HFFc6 (cell line): Measurements from ENCODE around the gene SULT2B1. TPM values are rescaled to one million over a fixed set of nuclear protein-coding genes. Genes with fewer than 3 reads are reported as not detected.

Source experiments
- DNase-seq: peaks from one replicate; pipeline ENCODE4 v3.0.0-alpha.2; 2018
- H3K27ac Mint-ChIP-seq: 2 replicates; pipeline ENCODE4 v1.8.0; 2020; ENCODE audit warnings: mild to moderate bottlenecking, mixed read lengths
- H3K27me3 Mint-ChIP-seq: 2 replicates; pipeline ENCODE4 v1.8.0; 2021; ENCODE audit warnings: mild to moderate bottlenecking, moderate library complexity, mixed read lengths; ENCODE audit not compliant: insufficient read depth
- H3K36me3 Mint-ChIP-seq: 2 replicates; pipeline ENCODE4 v1.8.0; 2021; ENCODE audit warnings: low read depth, mixed read lengths
- H3K4me1 Mint-ChIP-seq: 2 replicates; pipeline ENCODE4 v1.8.0; 2020; ENCODE audit warnings: low read depth, mixed read lengths
- H3K4me3 Mint-ChIP-seq: 2 replicates; pipeline ENCODE4 v1.8.0; 2020; ENCODE audit warnings: mild to moderate bottlenecking, moderate library complexity, mixed read lengths
- H3K9me3 Mint-ChIP-seq: 2 replicates; pipeline ENCODE4 v1.8.0; 2020; ENCODE audit warnings: mild to moderate bottlenecking, mixed read lengths
- CTCF ChIP-seq: fragments of 200-600 bp; sonication (generic); IDR thresholded peaks from 2 replicates; pipeline ENCODE4 v1.5.0; 2021; ENCODE audit warnings: antibody characterized with exemption, mild to moderate bottlenecking
- total RNA-seq, 6 experiments: library from RNA; stranded (reverse); fragmentation: NEBNext Ultra II Directional; extraction: Animal tissue kit (Norgen Biotek cat#: 25700); gene quantifications; 2 replicates in 1 of 6; 3 replicates in 5 of 6; pipeline ENCODE4 v1.2.3, GENCODE V29; 2021

SULT2B1 gene
- total RNA-seq, 6 experiments from 2014 or later, result 0.33 TPM; not detected in 5

- Mint-ChIP-seq H3K9me3 (no peaks in the 10 kb centered on the region), H3K36me3 (no peaks in the 10 kb centered on the region), H3K27me3 (peaks cover 2% of the 10 kb centered on the region; the same call in 1 of the 2 replicates), H3K4me3 (peak overlapping the region; percentile 58; the same call in 1 of the 2 replicates), H3K27ac (peak overlapping the region; percentile 69), H3K4me1 (peaks cover 30% of the 10 kb centered on the region)
- peak; percentile 68 for DNase-seq
- no peak for TF ChIP-seq CTCF
Observed at GRCh38 chr19:48558018-48558684, 6.2 kb downstream of the SULT2B1 start.

GRCh38 chr19:48560095-48560530 is 8.1 kb downstream of the SULT2B1 start:
- H3K9me3 Mint-ChIP-seq, result no peaks in the 10 kb centered on the region
- H3K4me1 Mint-ChIP-seq, result peaks cover 25% of the 10 kb centered on the region
- DNase-seq, result no peak
- no peaks in the 10 kb centered on the region for H3K36me3 Mint-ChIP-seq
- no peak; the same call in 1 of the 2 replicates for TF ChIP-seq CTCF
- no peak overlapping the region for H3K27ac Mint-ChIP-seq
- no peak overlapping the region for H3K4me3 Mint-ChIP-seq
- H3K27me3 Mint-ChIP-seq, result peaks cover 2% of the 10 kb centered on the region; the same call in 1 of the 2 replicates

GRCh38 chr19:48561412-48561811 is 9.4 kb downstream of the SULT2B1 start:
- H3K27me3 Mint-ChIP-seq, result peaks cover 2% of the 10 kb centered on the region; the same call in 1 of the 2 replicates
- DNase-seq, result no peak
- H3K27ac Mint-ChIP-seq, result no peak overlapping the region
- no peak overlapping the region for H3K4me3 Mint-ChIP-seq
- no peak for TF ChIP-seq CTCF
- H3K36me3 Mint-ChIP-seq, result no peaks in the 10 kb centered on the region
- peaks cover 20% of the 10 kb centered on the region for H3K4me1 Mint-ChIP-seq
- H3K9me3 Mint-ChIP-seq, result no peaks in the 10 kb centered on the region

GRCh38 chr19:48565090-48565489 is 13.1 kb downstream of the SULT2B1 start:
- Mint-ChIP-seq H3K4me1 (peaks cover 33% of the 10 kb centered on the region), H3K27ac (peak overlapping the region; percentile 8; the same call in 1 of the 2 replicates), H3K9me3 (no peaks in the 10 kb centered on the region), H3K4me3 (no peak overlapping the region), H3K36me3 (no peaks in the 10 kb centered on the region), H3K27me3 (peaks cover 4% of the 10 kb centered on the region; the same call in 1 of the 2 replicates)
- DNase-seq, result peak; percentile 74
- no peak for TF ChIP-seq CTCF

GRCh38 chr19:48568345-48568886 is 16.4 kb downstream of the SULT2B1 start:
- Mint-ChIP-seq H3K36me3 (no peaks in the 10 kb centered on the region), H3K4me1 (peaks cover 33% of the 10 kb centered on the region), H3K27ac (peak overlapping the region; percentile 82), H3K9me3 (no peaks in the 10 kb centered on the region), H3K27me3 (peaks cover 8% of the 10 kb centered on the region), H3K4me3 (peak overlapping the region; percentile 65)
- peak; percentile 89 for DNase-seq
- no peak for TF ChIP-seq CTCF
